Omental fat pad (tissue), 4 donors: ENCODE data around the gene CD101. TPM values are rescaled to one million over a fixed set of nuclear protein-coding genes. Genes with fewer than 3 reads are reported as not detected.

Experiments
- ATAC-seq: fragments of 150-250 bp; one replicate; pipeline ENCODE4 v1.9.1; 2016; ENCODE audit warnings: mild to moderate bottlenecking, moderate library complexity; ENCODE audit not compliant: low FRiP score
- DNase-seq: peaks from one replicate; pipeline ENCODE4 v3.0.0-alpha.2; 2019; ENCODE audit warnings: low spot score
- total RNA-seq, 4 donors: library from RNA; depleted of rRNA; stranded (reverse); fragments of >200 nt; gene quantifications; one replicate each; pipeline ENCODE4 v1.1.0, GENCODE V29; 2016
- TF ChIP-seq, protein P1 (sequence below), 3 donors: fragments of 450-650 bp; IDR thresholded peaks; one replicate each; pipeline ENCODE4 v1.5.1; 2016 to 2017; ENCODE audit warnings: antibody characterized with exemption in 3 of 3, mild to moderate bottlenecking in 3 of 3, moderate library complexity in 2 of 3

Gene CD101
- total RNA-seq, 4 donors from 2014 or later = 0.47 to 2.0 (median 1.8) TPM

- DNase-seq (no peak), ATAC-seq (no peak)
- TF ChIP-seq, protein P1, sequence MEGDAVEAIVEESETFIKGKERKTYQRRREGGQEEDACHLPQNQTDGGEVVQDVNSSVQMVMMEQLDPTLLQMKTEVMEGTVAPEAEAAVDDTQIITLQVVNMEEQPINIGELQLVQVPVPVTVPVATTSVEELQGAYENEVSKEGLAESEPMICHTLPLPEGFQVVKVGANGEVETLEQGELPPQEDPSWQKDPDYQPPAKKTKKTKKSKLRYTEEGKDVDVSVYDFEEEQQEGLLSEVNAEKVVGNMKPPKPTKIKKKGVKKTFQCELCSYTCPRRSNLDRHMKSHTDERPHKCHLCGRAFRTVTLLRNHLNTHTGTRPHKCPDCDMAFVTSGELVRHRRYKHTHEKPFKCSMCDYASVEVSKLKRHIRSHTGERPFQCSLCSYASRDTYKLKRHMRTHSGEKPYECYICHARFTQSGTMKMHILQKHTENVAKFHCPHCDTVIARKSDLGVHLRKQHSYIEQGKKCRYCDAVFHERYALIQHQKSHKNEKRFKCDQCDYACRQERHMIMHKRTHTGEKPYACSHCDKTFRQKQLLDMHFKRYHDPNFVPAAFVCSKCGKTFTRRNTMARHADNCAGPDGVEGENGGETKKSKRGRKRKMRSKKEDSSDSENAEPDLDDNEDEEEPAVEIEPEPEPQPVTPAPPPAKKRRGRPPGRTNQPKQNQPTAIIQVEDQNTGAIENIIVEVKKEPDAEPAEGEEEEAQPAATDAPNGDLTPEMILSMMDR (IDR thresholded peaks at IDR 0.05) = no peak
Observed at GRCh38 chr1:117011334-117011733, 9.8 kb downstream of the CD101 start.

DNA sequence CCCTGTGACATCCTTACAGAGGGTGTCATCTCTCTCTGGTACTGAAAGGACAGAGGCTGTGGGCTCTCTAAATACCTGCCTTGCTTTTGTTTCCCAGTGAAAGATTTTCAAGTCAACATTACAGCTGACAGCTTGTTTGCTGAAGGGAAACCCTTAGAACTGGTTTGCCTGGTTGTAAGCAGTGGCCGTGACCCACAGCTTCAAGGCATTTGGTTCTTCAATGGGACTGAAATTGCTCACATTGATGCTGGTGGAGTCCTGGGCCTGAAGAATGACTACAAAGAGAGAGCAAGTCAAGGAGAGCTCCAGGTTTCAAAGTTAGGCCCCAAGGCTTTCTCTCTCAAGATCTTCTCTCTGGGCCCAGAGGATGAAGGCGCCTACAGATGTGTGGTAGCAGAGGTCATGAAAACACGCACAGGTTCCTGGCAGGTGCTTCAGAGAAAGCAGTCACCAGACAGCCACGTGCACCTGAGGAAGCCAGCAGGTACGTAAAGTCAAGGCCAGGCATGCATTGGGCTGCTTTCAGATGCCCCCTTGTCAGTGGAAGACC, 11.8 kb downstream of the CD101 start:
- ATAC-seq (no peak), DNase-seq (no peak)
- TF ChIP-seq, protein P1 (IDR thresholded peaks at IDR 0.05) = no peak

- ATAC-seq (no peak), DNase-seq (no peak)
- TF ChIP-seq, protein P1 (IDR thresholded peaks at IDR 0.05) = no peak
Observed at GRCh38 chr1:117014209-117014608, 12.6 kb downstream of the CD101 start.

- ATAC-seq = no peak
- TF ChIP-seq, protein P1 (IDR thresholded peaks at IDR 0.05) = no peak
- no peak for DNase-seq
Observed at GRCh38 chr1:117015724-117016123, 14.2 kb downstream of the CD101 start.

GRCh38 chr1:117017062-117017461, 15.5 kb downstream of the CD101 start:
- ATAC-seq = no peak
- TF ChIP-seq, protein P1 (IDR thresholded peaks at IDR 0.05) = no peak
- DNase-seq = no peak

- ATAC-seq = no peak
- TF ChIP-seq, protein P1 (IDR thresholded peaks at IDR 0.05) = no peak
- DNase-seq = no peak
Observed at GRCh38 chr1:117017648-117018047, 16.1 kb downstream of the CD101 start.

DNA sequence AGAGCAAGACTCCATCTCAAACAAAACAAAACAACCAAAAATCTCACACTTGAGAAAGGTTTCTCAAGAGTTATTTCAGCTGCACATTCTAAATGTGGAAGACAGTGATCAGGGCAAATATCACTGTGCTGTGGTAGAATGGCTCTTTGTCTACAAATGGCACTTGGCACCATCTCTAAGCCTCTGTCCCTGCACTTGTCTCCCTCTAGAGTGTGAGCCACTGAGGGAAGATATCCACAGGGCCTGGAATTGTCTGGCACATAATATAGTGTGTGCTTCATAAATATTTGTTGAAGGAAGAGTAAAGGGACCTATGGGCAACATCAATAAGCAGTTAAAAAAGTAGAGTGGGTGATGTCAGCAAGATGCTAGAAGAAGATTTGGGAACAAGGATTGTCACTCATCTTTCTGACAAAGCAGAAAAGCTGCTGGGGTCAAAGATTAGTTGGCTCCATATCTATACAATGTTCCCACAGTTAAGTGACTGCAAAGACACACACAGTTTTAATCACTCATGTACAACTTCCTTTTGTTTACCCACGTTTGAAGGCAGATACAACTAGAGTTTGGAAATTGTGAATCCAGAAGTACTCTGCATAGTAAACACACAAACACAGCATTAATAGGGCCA, 19.1 kb downstream of the CD101 start:
- DNase-seq (no peak), ATAC-seq (no peak)
- TF ChIP-seq, protein P1 (IDR thresholded peaks at IDR 0.05) = no peak
